HG03103 (cell line): ENCODE measurements around the gene SKI.
"Not testable (repeated sequence)": the region's sequence is repeated elsewhere in the genome, so short reads cannot be mapped to it uniquely, and the experiment has no call there.

Source experiments
- ATAC-seq: cut with Tn5 transposase; IDR thresholded peaks from one replicate; pipeline ENCODE4 v1.9.1; 2021; ENCODE audit warnings: low read depth; ENCODE audit not compliant: unreplicated experiment

Gene SKI

GRCh38 chr1:2330519-2331199 is 102.5 kb downstream of the SKI start:
- ATAC-seq, result no peak

DNA sequence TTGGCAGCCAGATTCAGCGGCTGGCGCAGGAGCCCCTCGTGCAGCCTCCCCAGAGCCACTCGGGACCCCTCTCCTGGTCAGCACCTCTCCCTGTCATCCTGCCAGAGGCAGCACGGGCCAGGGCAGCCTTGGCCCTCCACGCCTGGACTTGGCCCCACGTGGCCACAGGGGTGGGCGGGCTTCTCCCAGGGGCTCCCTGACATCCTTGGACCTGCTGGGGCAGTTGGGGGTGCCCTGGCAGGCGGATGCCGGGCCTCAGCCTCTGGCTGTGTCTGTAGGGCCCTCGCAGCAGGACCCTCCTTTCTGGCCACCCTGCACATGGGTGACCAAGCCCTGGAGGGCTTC is 103.1 kb downstream of the SKI start:
- ATAC-seq, result no peak

DNA sequence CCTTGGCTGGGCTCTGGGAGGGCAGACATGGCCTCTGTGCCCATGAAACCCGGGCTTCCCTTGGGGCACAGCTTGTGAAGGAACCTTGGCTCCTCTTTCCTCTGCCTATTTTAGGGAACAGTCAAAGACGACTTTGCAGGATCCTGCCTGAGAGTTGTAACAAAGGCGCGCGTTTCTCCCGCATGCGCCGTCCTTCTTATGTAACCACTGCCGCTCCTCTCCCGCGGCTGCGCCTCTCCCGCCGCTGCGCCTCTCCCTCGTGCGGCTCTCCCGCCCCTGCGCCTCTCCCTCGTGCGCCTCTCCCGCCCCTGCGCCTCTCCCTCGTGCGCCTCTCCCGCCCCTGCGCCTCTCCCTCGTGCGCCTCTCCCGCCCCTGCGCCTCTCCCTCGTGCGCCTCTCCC is 103.5 kb downstream of the SKI start:
- not testable (repeated sequence) for ATAC-seq

DNA sequence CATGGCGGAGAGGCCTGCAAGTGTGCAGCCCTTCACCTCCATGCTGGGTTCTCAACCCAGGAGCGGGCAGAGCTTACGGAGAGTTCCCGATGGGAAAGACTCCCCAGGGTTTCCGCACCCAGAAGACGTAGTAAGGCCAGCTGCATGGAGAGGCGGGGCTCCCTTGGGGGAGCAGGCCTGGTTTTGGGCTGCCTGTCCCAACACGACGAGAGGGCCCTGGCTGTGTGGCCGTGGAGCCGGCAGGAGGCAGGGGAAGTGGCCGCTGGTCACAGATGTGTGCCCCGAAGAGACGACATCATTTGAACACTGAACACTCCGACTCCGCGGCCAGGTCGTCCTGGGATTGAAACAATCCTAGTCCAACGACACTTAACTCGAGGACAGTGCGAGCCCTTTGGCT is 106.2 kb downstream of the SKI start:
- ATAC-seq, result no peak

DNA sequence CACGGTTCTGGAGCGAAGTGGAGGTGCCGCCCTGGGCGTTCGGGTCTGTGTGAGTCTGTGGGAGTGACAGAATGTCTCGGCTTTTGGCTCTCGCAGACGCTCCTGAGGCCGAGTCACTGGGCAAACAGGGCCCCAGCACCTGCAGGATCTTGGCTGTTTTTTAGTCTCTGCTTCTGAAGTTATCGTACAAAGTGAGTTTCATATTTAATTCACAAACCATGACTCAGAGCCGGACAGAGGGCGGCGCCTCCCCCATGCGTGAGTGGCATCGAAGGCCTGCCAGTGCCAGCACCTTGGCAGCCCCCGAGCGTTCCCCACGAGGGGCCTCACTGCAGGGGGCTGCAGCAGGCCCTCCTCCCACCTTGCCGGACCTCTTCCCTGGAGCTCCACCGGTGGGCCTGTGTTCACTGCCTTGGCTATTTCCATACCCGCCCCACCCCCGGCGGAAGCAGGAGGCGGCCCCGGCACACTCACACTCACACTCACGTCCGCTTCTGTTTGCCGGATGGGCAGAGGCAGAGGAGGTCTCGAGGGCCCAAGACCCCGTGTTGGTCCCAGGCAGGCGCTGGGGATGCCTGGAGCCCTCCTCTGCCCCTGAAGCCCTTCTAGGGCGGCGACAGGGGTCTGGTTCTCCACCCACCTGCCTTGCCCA is 106.9 kb downstream of the SKI start:
- ATAC-seq, result no peak

DNA sequence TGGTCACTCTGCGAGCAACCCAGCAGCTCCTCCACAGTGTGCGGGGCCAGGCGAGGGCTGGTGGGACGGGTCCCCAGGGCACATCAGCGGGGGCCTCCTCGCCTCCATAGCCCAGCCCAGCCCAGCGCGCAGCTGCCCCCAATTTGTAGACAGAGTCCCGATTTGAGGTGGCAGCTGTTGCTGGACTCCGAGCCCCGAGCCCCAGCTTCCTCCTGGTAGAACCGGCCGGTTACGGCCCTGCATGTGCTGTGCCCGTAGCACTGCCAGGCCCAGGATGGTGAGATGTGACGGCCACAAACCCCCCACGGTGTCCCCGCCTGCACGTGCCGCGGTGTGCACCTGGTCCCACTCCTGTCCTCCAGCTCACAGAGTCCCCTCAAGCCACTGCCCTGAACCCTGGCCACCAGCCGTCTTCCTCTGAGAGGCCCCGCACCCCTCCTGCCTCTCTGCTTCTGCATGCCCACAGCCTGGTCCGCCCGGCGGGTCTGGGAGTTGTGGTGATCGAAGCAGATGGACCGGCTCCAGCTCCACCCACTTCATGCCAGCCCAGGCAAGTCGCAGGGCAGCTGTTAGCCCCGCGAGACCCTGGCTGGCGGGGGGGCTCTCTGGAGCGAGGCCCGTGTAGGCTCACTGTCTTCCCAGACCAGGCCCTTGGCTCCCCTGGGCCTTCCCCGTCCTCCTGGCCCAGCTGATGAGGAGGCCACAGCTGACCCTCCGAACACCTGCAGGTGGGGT is 107.8 kb downstream of the SKI start:
- no peak for ATAC-seq

- ATAC-seq, result no peak
Measured at GRCh38 chr1:2336499-2336898, 108.4 kb downstream of the SKI start.

DNA sequence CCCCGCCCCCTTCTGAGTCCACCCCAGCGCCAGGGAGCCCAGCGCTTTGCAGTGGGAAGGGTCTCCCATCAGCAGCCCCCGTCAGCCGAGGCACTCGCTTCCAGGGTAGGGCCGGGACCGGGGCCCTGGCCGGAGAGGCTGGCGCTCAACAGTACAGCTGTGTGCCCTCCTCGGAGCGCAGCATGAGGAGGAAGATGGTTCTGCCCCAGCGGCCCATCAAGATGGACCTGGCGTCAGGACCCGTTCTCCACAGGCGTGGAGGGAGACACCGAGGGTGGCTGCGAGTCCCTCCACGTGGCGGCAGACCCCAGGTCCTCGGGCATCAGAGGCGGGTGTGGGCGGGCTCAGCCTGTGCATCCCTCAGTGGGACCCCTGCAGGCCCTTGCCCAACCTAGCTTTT is 109.0 kb downstream of the SKI start:
- no peak for ATAC-seq

DNA sequence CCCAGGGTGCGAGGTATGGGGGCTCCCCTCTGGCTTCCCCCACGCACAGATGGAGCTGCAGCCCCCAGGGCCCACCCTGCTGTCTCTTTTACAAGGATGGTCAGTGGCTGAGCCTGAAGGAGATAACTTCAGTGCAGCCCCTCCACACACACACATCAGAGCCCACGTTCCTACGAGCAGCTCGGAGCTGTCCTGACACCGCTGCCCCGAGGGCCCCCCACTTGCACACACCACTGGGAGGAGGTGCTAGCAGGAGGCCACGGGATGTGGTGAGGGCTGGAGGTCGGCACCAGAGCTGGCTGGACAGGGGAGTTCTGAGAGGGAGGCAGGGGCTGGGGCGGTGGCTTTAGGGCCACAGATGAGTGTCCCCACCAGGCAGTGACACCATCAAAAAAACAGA is 109.4 kb downstream of the SKI start:
- no peak for ATAC-seq

- no peak for ATAC-seq
Measured at GRCh38 chr1:2339206-2340085, 111.3 kb downstream of the SKI start.

- ATAC-seq, result no peak
Measured at GRCh38 chr1:2340086-2340917, 112.2 kb downstream of the SKI start.

- ATAC-seq, result no peak
Measured at GRCh38 chr1:2340918-2341254, 112.8 kb downstream of the SKI start.

DNA sequence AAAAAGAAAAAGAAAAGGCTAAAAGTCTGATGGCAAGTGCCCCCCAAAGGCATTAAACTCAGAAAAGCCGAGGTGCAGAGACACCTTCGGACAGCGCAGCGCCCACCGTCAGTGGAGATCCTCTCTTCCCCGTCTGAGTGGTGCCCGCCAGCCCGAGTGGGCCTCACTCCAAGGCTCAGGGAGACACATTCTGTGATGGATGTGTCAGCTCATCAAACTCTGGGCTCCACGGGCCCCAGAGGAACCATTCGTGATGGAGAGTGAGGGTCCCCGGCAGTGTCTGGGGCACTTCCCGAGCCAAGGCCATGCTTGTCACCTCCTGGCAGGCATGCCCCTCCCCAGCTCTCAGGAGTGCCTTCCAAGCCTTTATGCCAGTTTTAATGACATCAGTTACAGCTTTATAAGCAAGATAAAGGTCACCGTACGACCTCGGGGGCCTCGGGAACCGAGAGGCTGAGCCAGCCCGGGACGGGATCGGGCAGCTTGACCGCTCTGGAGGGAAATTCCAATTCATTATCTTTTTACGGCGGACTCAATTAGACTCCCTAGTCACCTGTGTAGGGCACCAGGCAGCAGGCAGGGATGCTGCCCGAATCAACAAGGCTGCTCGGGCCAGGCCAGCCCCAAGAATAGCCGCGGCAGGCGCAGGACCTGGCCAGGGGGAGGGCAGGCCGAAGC is 113.7 kb downstream of the SKI start:
- no peak for ATAC-seq

- ATAC-seq, result no peak
Measured at GRCh38 chr1:2342384-2343022, 114.4 kb downstream of the SKI start.

DNA sequence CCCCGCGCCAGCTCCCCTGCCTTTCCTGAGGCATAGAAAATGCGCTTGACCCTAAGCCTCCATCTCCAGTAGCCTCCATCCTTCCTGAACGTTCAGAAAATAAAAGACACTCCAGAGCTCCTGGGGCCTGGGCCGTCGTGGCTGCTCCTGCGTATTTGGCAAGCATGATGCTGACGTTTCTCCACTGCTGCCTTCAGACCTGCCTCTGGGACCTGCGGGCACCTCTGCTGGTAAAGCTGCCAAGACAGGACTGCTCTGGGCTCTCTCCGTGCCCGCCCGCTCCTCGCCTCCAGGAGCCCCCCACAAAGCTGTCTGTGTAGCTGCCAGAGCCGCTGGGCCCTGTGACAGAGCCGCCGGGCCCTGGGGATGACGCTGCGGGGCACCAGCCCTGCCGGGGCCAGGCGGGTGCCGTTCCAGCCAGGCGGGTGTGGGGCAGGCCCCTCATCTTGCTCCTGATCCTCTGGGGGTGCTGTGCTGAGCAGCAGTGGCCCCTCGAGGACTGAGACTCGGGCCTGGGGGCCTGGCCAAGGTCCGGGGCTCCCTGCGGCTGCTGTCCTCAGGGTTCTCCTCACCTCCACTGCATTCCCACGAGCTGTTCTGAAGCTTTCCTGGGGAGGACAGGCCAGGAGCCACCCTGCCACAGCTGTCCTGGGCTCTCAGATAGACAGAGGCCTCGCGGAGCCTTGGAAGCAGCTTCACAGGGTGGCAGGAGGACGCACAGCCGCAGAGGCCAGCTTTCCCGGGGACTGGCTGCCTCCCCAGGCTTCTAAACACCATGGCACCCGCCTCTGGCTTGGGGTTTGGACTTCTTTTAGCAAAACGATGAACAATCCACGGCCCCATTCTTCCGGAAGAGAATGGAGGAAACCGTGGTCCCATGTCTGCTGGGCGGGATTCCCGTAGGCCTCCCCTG is 115.2 kb downstream of the SKI start:
- ATAC-seq, result no peak

- no peak for ATAC-seq
Measured at GRCh38 chr1:2344121-2344681, 116.1 kb downstream of the SKI start.

DNA sequence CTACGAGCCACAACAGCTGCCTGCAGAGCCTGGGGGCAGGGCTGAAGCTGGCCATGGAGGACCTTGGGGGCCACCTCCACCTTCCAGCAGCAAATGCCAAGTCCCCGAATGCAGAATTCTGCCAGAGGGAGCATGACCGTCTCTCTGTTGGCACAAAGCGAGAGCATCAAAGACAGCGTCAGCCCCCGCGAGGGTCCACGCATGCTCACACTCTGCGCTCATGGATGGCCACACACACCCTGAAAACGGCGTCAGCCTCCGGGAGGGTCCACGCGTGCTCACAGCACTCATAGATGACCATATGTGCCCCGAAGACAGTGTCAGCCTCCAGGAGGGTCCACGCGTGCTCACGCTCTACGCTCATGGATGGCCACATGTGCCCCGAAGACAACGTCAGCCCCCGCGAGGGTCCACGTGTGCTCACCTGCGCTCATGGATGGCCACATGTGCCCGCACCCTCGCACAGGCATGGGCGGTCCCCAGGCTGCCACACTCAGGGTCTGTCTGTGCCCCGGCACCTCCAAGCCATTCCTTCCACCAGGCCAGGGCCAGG is 116.7 kb downstream of the SKI start:
- no peak for ATAC-seq
